Stimulated activated CD4-positive, alpha-beta T cell treated with anti-CD3 and anti-CD28 coated beads, TNF-alpha, amount 100 ng/mL, for 24 hours (primary cell): ENCODE results near the gene GRIK3.

Experiments
- DNase-seq, 3 experiments: peaks; one replicate each; pipeline ENCODE4 v3.0.0-alpha.2; 2020; ENCODE audit warnings: low read depth in 3 of 3

Gene GRIK3

GRCh38 chr1:36829961-36830360, 204.4 kb downstream of the GRIK3 start:
- DNase-seq = no peak

GRCh38 chr1:36829066-36829465, 205.2 kb downstream of the GRIK3 start:
- no peak for DNase-seq

GRCh38 chr1:36825226-36825625, 209.1 kb downstream of the GRIK3 start:
- DNase-seq = no peak

- DNase-seq = no peak
Measured at GRCh38 chr1:36824390-36824861, 209.9 kb downstream of the GRIK3 start.

- no peak for DNase-seq
Measured at GRCh38 chr1:36822648-36823047, 211.7 kb downstream of the GRIK3 start.

- DNase-seq = no peak
Measured at GRCh38 chr1:36821386-36821785, 212.9 kb downstream of the GRIK3 start.

- no peak for DNase-seq
Measured at GRCh38 chr1:36818771-36819170, 215.5 kb downstream of the GRIK3 start.

- DNase-seq = no peak
Measured at GRCh38 chr1:36816348-36816747, 218.0 kb downstream of the GRIK3 start.

GRCh38 chr1:36814774-36815173, 219.5 kb downstream of the GRIK3 start:
- no peak for DNase-seq

GRCh38 chr1:36814083-36814482, 220.2 kb downstream of the GRIK3 start:
- DNase-seq = no peak

- DNase-seq = no peak
Measured at GRCh38 chr1:36807262-36807661, 227.1 kb downstream of the GRIK3 start.

- no peak for DNase-seq
Measured at GRCh38 chr1:36805979-36806640, 228.2 kb downstream of the GRIK3 start.

GRCh38 chr1:36804669-36805314, 229.5 kb downstream of the GRIK3 start:
- DNase-seq = no peak

- DNase-seq = no peak
Measured at GRCh38 chr1:36803868-36804570, 230.3 kb downstream of the GRIK3 start.

GRCh38 chr1:36802018-36802417, 232.3 kb downstream of the GRIK3 start:
- no peak for DNase-seq

GRCh38 chr1:36797761-36798160, 236.6 kb downstream of the GRIK3 start:
- no peak for DNase-seq

- no peak for DNase-seq
Measured at GRCh38 chr1:36796733-36797132, 237.6 kb downstream of the GRIK3 start.

- no peak for DNase-seq
Measured at GRCh38 chr1:36796106-36796590, 238.2 kb downstream of the GRIK3 start.

GRCh38 chr1:36794460-36794859, 239.9 kb downstream of the GRIK3 start:
- DNase-seq = no peak

- DNase-seq = no peak
Measured at GRCh38 chr1:36793452-36793851, 240.9 kb downstream of the GRIK3 start.

GRCh38 chr1:36792292-36792691, 242.0 kb downstream of the GRIK3 start:
- DNase-seq = no peak

GRCh38 chr1:36790191-36790590, 244.1 kb downstream of the GRIK3 start:
- no peak for DNase-seq

- no peak for DNase-seq
Measured at GRCh38 chr1:36789535-36789934, 244.8 kb downstream of the GRIK3 start.
